Fibroblast of skin of right biceps (primary cell): ENCODE results near the gene ATP6AP2.
A peak's percentile ranks its signal among the peaks of the same experiment; 100 is the strongest.
"Not testable (repeated sequence)": the region's sequence is repeated elsewhere in the genome, so short reads cannot be mapped to it uniquely, and the experiment has no call there.

ENCODE experiments used
- DNase-seq: peaks from one replicate; pipeline ENCODE4 v3.0.0-alpha.2; 2013

ATP6AP2 gene

DNA sequence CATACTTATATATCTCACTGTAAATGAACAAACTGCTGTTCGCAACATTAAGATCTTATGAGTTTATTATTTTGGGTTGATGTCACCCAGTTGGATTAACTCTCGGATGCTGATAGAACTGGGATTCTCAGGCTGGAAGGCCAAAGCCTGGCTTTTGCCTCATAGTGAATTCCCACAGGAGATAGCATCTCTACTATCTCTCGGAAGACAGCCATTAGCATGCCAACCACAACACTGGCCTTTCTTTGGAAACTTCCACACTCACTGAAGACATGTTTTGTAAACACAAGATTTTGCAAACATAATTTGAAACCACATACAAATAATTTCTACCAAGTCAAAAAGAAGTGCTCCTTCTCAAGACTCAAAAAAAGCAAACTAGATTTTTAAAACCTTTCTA, 4.5 kb upstream of the ATP6AP2 start:
- DNase-seq: no peak

DNA sequence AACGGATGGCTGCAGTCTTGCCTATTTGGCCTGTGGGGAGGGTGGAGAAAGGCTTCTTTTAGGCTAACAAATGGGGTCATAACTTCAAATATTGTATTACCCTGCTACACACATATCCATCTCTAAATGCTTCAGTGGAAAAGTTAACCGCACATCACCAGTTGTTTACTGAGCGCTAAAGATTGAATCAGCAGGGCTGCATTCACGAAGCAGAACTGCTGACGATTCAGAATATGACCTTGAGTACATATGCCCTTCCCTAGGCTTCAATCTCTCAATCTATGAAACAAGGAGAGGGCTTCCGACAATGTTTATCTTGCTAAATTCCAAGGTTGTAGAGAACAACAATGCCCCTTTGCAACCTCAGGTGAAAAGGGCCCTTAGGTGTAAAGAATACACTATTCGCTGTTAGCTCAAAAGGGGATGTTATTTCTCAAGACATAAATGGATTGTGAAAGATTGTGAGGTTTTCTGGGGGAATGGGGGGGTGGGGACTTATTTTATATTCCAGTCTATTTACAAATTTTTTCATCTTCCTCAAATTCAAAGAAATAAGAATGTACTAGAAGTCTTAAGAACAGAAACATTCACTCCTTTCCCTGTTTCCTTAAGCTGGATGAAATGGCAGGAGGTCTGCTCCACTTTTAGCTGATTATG, 2.6 kb upstream of the ATP6AP2 start:
- no peak for DNase-seq

DNA sequence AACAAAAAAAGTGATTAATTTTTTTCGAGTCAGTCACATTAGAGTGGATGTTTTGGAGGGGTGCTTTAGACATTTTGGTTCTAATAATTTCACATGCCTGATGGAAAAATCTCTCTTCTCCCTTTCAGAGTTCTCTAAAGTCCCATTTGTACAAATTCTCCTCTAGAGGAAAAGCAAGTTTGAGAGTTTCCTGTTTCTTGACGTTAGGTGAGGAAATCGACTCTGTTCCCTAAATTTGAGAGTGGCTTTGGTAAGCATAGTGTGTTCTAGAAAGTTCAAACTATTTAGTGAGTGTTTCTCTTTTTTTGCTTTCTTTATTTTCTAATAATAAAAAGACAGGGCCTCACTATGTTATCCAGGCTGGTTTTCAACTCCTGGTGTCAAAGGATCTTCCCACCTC, 1.6 kb upstream of the ATP6AP2 start:
- no peak for DNase-seq

DNA sequence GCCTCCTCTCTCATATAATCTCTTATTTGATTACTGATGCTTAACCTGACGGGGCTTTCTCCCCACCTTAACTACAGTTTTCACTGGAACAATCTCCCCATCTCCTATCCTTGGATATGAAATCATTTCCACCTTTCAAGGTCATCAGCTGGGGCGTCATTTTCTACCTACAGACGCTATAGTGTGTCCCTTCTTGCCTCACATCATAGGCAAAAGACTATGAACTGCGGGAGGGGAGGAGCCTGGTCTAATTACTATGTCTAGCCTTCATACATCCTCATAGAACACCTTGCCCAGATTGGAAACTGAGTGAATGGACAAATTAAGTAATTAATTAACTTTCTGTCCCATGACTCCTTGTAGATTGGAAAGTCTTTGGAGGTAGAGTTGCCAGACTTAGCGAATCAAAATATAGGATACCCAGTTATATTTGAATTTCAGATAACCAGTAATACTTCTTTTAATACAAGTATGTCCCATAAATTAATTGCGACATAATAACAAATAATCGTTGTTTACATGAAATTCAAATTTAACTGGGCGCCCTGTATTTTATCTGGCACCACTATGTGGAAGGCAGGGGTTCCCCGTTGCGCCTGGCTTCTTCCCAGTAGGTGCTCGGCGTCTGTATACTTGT, 752 bp upstream of the ATP6AP2 start:
- DNase-seq: no peak

DNA sequence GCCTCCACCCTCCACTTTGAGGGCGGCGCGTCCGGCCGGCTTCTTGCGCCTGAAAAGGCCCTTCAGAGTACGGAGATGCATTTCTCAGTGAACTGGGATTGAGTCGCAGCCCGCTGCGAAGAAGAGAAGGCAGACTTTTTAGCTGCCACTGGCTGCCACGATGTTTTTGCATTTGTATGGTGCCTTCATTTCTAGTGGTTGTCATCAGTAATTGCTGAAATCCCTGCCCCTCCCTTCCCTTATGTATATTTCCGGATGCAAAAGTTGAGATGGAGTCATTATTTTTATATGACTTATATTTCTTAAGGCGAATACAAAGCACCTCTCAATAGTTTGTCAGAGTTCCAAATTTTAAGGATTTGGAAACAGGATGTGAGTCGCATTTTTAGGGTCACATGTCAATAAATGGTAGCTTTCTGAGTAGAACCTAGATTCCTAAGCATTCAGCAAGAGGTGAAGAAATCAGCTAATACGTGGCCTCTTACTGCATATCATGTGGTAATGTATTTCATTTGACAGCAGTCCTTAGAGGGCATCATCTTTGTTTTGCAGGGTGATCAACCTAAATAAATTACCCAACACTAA, 658 bp downstream of the ATP6AP2 start:
- DNase-seq: peak; percentile 6

DNA sequence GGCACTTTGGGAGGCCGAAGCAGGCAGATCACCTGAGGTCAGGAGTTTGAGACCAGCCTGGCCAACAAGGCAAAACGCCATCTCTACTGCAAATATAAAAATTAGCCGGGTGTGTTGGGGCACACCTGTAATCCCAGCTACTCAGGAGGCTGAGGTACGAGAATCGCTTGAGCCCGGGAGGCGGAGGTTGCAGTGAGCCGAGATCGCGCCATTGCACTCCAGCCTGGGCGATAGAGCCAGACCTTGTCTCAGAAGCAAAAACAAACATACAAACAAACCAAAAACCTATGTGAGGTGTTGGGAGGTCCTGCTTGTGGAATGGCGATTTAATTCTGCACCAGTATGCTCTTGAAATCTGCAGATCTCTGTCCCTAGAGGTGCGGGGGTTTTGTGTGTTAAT, 1.4 kb downstream of the ATP6AP2 start:
- not testable (repeated sequence) for DNase-seq

DNA sequence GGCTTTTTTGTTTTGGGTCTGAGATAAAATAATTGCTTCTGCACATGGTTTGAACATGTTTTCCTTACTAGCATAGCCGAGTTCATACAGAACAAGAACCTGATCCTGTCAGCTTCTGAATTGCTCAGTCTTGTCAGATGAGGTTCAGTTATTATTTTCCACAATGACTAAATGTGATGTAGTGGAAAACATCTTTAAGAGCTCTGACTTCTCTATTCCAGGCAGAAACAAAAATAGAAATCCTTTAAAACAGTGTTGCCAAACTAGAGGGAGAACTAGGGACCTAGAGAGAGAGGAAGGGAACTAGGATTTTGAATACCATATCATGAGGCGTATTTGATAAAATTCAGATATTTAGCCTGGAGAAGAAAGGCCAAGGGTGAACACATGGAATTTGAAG, 2.0 kb downstream of the ATP6AP2 start:
- no peak for DNase-seq

DNA sequence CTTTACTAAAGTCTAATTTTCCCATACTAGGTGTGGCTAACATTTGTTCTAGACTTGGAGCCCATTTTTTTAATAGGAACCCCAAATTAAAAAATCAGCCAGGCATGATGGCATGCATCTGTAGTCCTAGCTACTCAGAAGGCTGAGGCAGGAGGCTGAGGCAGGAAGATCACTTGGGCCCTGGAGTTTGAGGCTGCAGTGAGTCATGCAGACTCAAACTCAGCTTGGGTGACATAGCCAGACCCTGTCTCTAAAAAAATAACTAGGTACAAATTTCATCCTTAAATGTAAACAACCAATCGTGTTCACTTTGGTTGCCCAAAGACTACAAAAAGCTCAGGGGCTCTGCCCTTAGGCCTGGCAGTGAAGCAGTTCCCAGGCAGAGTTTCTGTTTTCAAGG, 6.9 kb downstream of the ATP6AP2 start:
- DNase-seq: not testable (repeated sequence)

DNA sequence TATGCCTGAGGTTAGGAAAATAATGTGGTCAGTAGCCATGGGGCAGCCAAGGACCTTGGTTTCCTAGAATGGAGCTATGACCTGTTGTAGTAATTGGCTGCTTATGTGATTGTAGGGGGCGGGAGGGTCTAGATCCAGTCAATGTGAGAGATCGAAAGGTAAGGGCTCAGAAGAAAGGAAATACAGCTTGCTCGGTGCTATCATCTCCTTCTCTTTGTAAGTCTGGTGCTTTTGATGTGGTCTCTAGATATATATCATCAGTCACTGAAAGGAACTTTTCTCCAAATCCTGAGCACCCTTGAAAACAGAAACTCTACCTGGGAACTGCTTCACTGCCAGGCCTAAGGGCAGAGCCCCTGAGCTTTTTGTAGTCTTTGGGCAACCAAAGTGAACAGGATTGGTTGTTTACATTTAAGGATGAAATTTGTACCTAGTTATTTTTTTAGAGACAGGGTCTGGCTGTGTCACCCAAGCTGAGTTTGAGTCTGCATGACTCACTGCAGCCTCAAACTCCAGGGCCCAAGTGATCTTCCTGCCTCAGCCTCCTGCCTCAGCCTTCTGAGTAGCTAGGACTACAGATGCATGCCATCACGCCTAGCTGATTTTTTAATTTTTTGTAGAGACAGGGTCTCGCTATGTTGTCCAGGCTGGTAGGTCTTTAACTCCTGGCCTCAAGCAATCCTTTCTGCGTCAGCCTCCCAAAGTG, 9.0 kb downstream of the ATP6AP2 start:
- not testable (repeated sequence) for DNase-seq

DNA sequence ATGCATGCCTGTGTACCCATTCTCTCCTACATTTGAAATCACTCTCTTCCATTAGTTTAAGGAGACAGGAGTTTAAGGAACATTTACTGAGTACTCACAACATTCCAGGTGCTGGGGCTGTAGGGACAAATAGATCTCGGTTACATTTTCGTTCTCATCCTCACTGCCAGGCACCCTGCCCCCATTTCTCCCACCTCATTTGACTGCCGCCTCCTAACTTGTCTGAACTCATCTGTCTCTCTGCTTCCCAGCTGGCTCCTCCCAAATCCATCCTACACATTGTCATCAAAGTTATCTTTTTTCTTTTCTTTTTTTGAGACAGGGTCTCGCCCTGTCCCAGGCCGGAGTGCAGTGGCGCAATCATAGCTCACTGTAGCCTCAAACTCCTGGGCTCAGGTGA, 22.7 kb downstream of the ATP6AP2 start:
- DNase-seq: no peak

DNA sequence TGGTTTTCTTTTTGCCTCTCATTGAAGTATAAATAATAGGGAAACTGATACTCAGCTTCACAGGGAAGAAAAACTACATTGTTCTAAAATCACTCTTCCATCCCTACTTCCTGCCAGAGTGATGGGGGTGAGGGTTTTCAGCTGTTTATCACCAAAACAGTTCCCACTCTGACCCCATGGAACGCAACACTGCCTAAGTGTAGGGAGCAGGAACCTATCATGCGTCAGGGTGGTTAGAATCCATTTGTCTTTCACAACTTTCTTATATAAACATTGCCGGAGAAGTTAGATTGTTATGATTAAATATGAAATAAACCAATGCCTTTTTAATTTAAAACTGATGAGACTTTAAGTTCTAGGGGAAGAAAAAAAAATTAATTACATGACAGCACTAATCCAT, 26.6 kb downstream of the ATP6AP2 start:
- no peak for DNase-seq

DNA sequence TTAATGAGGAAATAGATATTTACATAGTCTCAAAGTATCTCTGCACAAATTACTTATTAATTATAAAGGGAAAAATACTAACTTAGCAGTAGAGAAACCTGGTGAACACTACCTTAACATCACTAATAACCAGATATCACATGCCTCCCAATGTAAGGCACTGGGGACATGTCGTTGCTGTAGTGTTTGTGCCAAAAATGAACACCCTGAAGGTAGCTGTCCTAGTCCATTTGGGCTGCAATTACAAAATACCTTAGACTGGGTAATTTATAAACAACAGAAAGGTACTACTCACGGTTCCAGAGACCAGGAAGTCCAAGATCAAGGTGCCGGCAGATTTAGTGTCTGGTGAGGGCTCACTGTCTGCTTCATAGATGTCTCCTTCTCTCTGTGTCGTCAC, 31.7 kb downstream of the ATP6AP2 start:
- no peak for DNase-seq

DNA sequence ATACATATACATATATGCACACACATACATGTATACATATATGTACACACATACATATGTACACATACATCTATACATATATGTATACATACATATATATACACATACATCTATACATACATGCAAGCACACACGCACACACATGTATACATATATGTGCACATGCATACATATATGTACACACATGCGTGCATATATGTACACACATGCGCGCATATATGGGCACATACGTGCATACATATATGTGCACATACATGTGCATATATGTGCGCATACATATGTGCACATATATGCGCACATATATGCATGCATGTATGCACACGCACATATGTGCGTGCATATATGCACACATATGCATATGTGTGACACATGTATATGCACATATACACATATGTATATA, 35.2 kb downstream of the ATP6AP2 start:
- no peak for DNase-seq

DNA sequence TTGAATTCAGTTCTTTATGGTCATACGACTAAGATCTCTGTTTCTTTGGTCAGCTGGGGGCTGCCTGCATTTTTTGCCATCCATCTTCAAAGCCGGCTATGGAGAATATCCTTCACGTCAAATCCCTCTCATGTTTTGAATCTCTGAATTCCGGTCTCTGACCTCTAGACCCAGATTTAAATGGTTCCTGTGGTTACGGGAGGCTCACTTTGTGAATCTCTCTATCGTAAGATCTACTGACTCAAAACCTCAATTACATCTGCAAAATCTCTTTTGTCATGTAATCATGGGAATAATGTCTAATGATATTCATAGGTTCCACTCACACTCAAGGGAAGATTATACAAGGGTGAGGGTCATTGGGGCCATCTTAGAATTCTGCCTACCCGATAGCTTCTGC, 36.8 kb downstream of the ATP6AP2 start:
- no peak for DNase-seq

DNA sequence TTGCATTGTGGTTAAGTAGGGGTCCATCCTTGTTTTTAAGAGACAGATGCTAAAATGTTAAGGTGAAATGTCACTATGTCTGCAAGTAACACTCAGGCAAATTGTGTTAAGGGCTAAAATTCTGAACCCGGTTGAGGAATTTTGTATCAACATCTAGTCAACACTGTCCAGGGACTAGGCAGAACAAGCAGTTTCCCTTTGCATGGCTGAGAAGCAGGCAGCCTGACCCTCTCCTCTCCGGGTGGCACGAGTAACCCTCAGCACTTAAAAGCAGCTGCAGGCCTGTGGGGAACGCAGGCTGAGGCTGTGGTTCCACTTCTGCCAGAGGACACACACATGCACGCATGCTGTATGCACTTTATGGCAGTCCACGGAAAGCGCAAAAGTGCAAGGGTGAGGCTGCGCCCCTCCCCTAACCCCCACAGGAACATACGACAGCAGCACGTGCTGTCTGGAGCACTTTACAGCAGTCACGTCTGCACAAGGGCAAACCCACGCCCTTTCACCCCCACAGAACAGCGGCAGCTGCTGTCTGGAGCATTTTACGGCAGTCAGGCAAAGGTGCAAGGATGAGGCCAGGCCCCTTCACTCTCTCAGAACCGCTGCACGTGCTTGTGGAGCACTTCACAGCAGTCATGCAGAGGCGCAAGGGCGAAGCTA, 41.8 kb downstream of the ATP6AP2 start:
- no peak for DNase-seq

DNA sequence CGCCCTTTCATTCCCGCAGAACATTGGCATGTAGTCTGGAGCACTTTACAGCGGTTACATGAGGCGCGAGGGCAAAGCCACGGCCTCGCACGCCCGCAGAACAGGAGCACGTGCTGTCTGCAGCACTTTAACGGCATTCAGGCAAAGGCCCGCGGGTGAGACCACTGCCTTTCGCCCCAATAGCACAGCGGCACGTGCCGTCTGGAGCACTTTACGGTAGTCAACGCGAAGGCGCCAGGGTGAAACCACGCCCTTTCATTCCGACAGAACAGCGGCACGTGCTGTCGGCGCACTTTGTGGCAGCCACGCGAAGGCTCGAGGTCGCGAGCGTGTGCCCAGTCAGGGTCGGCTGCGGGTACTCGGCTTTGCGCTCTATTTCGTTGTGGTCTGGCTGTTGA, 42.4 kb downstream of the ATP6AP2 start, which contains the start of gene MPC1L:
TSS of gene MPC1L (plus strand) at position 290 of the 398 bp plus-strand sequence. CDS start 138 bp downstream, outside the sequence.
- no peak for DNase-seq

DNA sequence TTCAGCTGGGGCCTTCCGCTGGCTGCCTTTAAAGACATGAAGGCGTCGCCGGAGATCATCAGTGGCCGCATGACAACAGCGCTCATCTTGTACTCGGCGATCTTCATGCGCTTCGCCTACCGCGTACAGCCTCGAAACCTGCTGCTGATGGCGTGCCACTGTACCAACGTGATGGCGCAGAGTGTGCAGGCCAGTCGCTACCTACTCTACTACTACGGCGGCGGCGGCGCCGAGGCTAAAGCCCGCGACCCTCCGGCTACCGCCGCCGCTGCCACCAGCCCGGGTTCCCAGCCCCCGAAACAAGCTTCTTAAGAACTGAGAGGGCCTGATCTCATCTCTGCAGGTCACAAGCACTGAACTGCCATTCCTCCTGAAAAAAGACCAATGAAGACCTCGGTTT, 42.9 kb downstream of the ATP6AP2 start:
- DNase-seq: no peak

DNA sequence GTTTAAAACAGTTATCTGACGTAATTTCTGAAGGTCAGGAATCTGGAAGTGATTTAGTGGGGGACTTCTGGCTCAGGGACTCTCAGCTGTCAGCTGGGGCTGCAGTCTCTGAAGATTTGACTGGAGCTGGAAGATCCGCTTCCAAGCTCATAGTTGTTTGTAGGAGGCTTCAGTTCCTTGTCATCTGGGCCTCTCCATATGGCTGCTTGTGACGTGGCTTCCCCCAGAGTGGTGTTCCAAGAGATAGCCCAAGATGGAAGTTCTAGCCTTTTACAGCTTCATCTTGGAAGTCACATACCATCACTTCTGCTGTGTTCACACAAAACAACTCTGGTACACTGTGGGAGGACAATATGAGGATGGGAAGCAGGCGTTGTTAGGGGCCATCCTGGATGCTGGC, 44.5 kb downstream of the ATP6AP2 start:
- no peak for DNase-seq

DNA sequence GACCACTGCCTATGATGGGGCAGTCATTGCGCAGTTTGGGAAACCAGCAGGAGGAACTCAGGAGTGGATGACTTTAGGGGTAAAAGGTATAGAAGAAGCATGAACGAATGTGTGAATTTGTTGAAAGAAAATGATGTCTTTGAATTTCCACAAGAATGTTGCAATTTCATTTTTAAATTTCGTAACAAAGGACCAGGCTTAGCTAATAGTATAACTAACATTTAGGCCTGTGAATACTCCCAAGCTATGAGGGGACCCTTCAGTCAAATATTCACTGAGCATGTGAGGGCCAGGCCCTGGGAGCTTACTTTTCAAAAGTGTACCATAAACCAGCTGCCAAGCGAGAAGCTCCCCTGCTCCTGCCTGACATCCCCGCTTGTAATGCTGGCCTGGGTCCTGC, 47.7 kb downstream of the ATP6AP2 start:
- no peak for DNase-seq

DNA sequence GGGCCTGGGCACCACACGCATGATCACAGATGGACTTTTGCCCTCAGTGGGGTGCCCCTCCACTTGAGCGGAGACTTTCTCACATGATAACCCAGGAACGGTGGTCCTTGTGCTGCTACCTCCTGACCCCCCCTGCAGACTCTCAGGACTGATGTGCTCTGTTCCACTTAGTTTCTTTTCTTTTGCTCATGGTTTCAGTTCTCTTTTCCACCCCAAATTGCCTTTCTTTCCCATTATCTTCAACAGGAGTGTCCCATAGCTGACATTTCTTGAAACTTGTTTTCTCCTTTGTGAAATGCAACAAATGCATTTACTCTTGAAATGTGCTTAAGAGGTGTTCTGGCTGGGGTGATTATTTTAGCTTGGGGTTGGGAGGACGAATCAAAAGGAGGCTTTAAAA, 51.4 kb downstream of the ATP6AP2 start:
- no peak for DNase-seq

DNA sequence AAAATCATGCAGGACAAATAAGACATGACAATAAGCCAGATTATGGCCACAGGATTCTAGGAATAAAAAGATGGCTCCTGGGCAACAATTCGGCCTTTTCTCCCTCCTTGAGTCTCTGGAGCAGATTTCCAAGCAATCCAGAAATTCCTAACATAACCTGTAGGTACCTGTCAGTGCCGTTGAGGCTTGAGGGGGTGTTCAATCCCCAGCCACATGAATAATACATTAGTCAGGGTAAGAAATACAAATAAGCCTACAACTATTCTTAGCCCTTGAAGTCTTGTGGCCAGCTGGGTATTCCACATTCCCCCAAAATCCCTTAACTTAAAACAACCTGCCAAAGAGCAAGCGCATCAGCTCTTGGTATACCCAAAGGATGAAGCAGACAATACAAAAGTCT, 56.9 kb downstream of the ATP6AP2 start:
- no peak for DNase-seq

DNA sequence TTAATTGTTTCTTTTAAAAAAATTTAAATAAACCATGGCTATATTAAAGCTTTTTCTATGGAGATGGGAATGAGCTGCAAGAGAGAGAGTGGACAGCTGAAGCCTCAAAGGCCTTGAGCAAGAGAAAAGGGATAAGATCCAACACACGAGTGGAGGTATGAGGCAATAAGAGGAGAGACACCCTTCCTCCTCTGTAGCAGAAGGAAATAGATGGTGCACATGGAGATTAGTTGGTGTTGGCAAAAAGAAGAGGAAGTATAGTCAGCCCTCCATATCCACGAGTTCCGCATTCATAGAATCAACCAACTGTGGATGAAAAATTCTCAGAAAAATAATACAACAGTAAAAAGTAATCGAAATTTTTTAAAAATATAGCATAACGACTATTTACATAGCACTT, 63.4 kb downstream of the ATP6AP2 start:
- peak; percentile 5 for DNase-seq

DNA sequence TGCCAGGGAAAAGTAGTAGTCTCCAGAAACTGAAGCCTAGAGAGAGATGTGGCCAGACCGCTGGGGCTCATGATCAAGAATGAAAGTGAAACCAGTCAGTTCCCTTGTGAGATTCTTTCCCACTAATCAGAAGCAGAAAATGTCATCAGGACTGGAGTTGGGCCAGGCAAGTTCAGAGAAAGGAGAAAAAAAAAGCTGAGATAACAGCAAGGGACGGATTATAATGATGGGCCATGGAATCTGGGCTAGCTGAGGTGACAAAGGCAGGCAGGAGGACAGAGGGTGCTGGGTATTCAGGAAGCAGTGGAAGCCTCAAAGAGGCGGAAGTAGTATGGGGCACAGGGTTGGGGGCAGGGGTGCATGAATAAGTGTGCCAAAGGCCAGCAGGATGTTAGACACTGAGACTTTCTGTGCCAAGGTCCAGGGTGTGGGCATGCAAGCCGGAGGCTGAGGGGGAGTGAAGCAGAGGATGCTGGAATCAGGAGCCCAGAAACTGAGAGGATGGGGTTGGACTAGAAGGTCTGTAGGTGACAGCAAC, 64.1 kb downstream of the ATP6AP2 start:
- DNase-seq: peak; percentile 75
